D721Med (cell line): ENCODE results near the gene RFC3.

ENCODE experiments used
- DNase-seq: peaks from one replicate; pipeline ENCODE4 v3.0.0; 2011; ENCODE audit warnings: low spot score; ENCODE audit not compliant: insufficient read length
- FAIRE-seq: peaks from 2 replicates; lab custom pipeline; 2011; peaks lifted over from hg19 to GRCh38; lab: Jason Lieb, UNC
- CTCF ChIP-seq: IDR thresholded peaks from 2 replicates; pipeline ENCODE4 v1.5.1; 2012; ENCODE audit warnings: mild to moderate bottlenecking, control low read depth; ENCODE audit not compliant: insufficient read depth; ENCODE audit errors: missing control alignments

The RFC3 gene

GRCh38 chr13:33874871-33875270 is 56.9 kb downstream of the RFC3 start:
- TF ChIP-seq CTCF, result no peak
- no peak for FAIRE-seq
- no peak for DNase-seq

DNA sequence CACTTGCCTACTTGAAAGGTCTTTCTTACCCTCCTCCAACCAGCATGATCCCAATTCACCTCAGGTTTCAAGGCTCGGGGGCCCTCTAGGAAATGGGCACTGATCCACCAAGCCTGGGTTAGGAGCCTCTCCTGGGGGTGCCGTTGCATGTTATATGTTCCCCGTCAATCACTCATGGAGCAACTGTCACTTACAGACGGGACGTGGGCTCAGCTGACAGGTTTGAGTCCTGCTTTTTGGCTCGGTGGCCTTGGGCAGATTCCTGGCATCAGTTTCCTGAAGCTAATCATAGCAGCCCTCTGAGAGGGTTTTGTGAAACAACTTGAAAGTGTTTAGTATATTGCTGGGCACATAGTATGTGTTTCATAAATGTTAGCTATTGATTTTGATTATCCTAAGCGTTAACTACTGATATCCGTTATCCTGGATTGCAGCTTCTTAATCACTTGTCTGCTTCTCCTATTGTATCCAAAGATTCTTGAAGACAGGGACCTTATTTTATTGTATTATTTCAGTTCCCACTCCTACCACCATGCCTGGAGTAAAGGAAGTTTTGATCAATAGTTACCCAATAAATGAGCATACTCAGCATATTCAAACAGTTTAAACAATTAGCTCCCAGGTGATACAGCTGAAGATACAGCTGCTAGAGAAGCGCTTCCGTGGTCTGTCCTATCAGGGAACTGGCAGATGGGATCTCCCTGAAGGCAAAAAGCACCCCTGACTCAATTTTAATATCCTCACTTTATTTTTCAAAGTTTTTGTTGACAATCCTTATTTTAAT is 57.9 kb downstream of the RFC3 start:
- no peak for TF ChIP-seq CTCF
- FAIRE-seq (no peak), DNase-seq (no peak)

DNA sequence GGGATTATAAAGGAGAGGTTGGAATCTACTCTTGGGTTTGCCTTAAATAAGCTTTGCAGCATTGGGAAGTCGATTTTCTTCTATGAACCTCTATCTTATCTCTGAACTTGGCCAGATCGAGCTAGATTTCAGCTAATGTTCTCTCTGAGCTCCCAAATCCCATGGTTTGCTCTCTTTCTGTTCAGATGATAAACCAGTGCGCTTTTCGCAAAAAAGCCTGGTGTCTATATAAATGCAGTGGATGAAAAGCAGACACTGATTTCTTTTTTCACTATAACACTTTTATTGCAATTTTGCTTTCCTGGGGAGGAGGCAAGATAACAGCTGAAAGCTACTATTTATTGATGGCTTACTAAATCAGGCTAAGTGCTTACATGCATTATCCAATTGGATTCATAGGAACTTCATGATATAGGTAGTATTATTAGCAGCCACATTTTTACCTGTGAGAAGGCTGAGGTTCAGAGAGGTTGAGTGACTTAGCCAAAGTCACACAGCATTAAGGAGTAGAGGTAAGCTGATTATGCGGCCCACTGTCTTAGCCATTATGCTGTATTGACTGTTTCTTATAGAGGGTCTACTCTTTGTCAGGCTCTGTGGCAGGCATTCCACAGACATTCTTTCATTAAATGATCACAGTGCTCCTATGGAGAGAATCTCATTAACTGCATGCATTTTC is 58.9 kb downstream of the RFC3 start:
- no peak for DNase-seq
- FAIRE-seq, result no peak

DNA sequence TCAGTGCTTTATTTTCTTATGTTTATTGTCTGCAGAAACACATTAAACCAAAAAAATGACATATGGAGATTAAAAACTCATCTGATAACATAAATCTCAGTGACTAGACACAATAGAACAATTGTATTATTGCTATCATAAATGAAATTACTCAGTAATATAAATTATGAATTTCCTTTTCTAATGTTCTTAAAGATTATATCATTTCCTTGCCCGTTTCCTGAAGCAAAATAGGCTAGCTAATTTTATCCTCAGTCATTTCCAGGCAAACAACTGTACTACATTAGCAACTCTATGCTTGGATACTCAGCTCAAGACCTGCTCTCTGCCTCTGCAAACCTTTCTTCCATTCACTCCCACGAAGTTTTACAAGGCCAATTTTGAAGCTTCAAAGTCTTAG is 61.2 kb downstream of the RFC3 start:
- no peak for DNase-seq
- FAIRE-seq, result peak; percentile 35
- no peak for TF ChIP-seq CTCF

More for the DNA sequence above, 58.9 kb downstream of the RFC3 start:
- no peak for TF ChIP-seq CTCF

- DNase-seq (no peak), FAIRE-seq (no peak)
- TF ChIP-seq CTCF, result no peak
Observed at GRCh38 chr13:33882804-33883203, 64.9 kb downstream of the RFC3 start.

GRCh38 chr13:33884531-33885220 is 66.7 kb downstream of the RFC3 start:
- DNase-seq (no peak), FAIRE-seq (no peak)

More at GRCh38 chr13:33884531-33885220, 66.7 kb downstream of the RFC3 start:
- TF ChIP-seq CTCF, result no peak
